ENCODE measurements around the gene ING4. TPM values are rescaled to one million over a fixed set of nuclear protein-coding genes. Genes with fewer than 3 reads are reported as not detected.

The ING4 gene
- total RNA-seq, 6 experiments from 2014 or later: 19.7 to 26.8 (median 21.7) TPM

DNA sequence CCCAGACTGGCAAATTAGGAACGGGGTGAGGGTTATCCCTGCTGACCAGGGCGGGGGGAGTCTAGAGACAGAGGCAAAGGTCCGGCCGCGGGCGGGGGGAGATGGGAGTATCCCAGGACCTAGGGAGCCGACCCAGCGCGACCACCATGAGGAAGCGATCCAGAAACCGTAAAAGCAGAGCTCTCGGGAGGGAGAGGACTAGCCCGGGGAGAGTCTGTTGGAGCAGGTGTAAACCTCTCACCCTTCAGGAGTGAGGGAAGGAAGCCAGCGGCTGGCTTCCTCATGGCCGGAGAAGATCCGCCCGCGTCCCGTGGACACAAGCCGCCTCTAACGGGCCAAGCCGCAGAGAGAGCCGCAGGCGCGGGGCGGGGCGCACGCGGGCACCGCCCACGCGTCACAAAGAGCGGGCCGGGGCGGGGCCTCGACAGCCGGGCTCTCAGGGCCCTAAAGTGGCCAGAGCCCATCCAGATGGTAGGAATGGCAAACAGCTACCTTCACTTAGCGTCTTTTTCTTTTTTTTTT, 15.8 kb downstream of the ING4 start, which contains the start of gene ACRBP:
Gene ACRBP, minus strand, starts transcription at position 350 of the 522 bp plus-strand sequence. Its CDS starts 66 bp downstream, at position 284.
- Mint-ChIP-seq H3K36me3 (ENCODE audit: low read depth) (peaks cover 49% of the 10 kb centered on the region), H3K4me3 (no peak within 1 kb of the TSS), H3K27ac (no peak within 1 kb of the TSS), H3K9me3 (peaks cover 50% of the 10 kb centered on the region), H3K4me1 (ENCODE audit: low read depth) (no peaks in the 10 kb centered on the region), H3K27me3 (ENCODE audit: insufficient read depth) (peaks cover 3% of the 10 kb centered on the region)
- TF ChIP-seq, protein P1, sequence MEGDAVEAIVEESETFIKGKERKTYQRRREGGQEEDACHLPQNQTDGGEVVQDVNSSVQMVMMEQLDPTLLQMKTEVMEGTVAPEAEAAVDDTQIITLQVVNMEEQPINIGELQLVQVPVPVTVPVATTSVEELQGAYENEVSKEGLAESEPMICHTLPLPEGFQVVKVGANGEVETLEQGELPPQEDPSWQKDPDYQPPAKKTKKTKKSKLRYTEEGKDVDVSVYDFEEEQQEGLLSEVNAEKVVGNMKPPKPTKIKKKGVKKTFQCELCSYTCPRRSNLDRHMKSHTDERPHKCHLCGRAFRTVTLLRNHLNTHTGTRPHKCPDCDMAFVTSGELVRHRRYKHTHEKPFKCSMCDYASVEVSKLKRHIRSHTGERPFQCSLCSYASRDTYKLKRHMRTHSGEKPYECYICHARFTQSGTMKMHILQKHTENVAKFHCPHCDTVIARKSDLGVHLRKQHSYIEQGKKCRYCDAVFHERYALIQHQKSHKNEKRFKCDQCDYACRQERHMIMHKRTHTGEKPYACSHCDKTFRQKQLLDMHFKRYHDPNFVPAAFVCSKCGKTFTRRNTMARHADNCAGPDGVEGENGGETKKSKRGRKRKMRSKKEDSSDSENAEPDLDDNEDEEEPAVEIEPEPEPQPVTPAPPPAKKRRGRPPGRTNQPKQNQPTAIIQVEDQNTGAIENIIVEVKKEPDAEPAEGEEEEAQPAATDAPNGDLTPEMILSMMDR (IDR thresholded peaks at IDR 0.05): no peak
- no peak for DNase-seq

DNA sequence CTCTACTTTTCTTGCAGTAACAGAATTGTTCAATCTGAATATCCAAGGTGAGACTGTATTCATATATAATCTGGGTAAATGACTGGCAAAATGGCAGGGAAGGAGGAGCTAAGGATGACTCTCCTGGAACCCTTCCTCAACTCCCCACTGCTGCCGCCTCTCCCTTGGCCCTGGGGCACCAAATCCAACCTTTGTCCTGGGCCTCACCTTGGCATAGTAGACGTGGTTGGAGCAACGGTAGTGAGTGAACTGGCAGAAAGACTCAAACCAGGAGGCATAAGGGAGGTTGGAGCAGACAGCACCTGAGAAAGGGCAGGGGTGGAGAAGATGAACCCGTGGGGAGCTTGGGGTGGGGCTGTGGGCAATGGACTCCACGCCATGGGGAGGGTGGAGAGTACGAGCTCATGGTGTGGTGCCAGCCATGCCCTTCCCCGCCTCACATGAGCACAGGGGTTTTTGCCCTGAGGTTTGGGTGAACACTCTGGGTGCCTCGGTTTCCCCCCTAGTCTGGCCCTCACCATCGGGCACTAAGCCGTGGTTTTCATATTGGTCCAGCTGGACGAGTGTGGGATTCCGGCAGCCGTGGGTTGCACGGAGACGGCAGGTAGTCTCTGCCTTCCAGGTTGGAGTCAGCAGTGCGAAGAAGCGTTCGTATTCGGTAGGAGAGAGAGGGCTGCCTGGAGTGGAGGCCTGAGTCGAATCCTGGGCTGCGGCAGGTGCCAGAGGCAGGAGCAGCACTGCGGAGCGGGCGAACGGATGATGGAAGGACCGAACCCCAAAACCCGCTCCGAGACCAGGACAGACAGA, 16.4 kb downstream of the ING4 start:
- H3K4me1 Mint-ChIP-seq (ENCODE audit: low read depth): no peaks in the 10 kb centered on the region
- DNase-seq: no peak
- no peak overlapping the region for H3K4me3 Mint-ChIP-seq
- TF ChIP-seq, protein P1 (IDR thresholded peaks at IDR 0.05): no peak
- H3K9me3 Mint-ChIP-seq: peaks cover 54% of the 10 kb centered on the region
- peaks cover 7% of the 10 kb centered on the region for H3K27me3 Mint-ChIP-seq (ENCODE audit: insufficient read depth)
- H3K36me3 Mint-ChIP-seq (ENCODE audit: low read depth): peaks cover 47% of the 10 kb centered on the region
- no peak overlapping the region for H3K27ac Mint-ChIP-seq

DNA sequence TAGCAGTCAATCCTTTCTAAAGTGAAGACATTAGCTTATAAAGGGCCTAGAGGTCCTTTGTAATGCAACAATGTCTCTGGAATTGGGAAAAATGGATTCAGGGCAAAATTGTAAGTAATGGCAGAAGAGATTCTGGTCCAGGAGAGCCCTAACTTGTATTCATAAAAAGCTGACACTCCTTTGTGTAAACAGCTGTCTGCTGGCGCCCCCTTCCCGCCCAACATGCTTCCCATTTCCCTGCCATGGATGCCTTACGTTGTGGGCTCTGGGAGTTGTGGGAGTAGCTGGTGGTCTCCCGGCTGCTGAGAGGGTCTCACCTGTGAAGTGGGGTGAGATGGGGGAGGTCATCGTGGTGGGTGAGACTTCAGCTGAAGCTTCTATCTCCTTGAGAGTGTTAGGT, 18.0 kb downstream of the ING4 start:
- H3K27me3 Mint-ChIP-seq (ENCODE audit: insufficient read depth): peaks cover 15% of the 10 kb centered on the region
- DNase-seq: no peak
- H3K4me1 Mint-ChIP-seq (ENCODE audit: low read depth): no peaks in the 10 kb centered on the region
- peaks cover 54% of the 10 kb centered on the region for H3K9me3 Mint-ChIP-seq
- TF ChIP-seq, protein P1 (IDR thresholded peaks at IDR 0.05): no peak; the same call in 1 of the 2 replicates
- peaks cover 47% of the 10 kb centered on the region for H3K36me3 Mint-ChIP-seq (ENCODE audit: low read depth)
- H3K27ac Mint-ChIP-seq: no peak overlapping the region
- no peak overlapping the region for H3K4me3 Mint-ChIP-seq

GRCh38 chr12:6644257-6644596, 18.7 kb downstream of the ING4 start:
- Mint-ChIP-seq H3K36me3 (ENCODE audit: low read depth) (peaks cover 47% of the 10 kb centered on the region), H3K4me1 (ENCODE audit: low read depth) (no peaks in the 10 kb centered on the region), H3K4me3 (no peak overlapping the region), H3K27ac (no peak overlapping the region), H3K27me3 (ENCODE audit: insufficient read depth) (peaks cover 22% of the 10 kb centered on the region), H3K9me3 (peaks cover 54% of the 10 kb centered on the region)
- no peak for DNase-seq
- TF ChIP-seq, protein P1 (IDR thresholded peaks at IDR 0.05): no peak

DNA sequence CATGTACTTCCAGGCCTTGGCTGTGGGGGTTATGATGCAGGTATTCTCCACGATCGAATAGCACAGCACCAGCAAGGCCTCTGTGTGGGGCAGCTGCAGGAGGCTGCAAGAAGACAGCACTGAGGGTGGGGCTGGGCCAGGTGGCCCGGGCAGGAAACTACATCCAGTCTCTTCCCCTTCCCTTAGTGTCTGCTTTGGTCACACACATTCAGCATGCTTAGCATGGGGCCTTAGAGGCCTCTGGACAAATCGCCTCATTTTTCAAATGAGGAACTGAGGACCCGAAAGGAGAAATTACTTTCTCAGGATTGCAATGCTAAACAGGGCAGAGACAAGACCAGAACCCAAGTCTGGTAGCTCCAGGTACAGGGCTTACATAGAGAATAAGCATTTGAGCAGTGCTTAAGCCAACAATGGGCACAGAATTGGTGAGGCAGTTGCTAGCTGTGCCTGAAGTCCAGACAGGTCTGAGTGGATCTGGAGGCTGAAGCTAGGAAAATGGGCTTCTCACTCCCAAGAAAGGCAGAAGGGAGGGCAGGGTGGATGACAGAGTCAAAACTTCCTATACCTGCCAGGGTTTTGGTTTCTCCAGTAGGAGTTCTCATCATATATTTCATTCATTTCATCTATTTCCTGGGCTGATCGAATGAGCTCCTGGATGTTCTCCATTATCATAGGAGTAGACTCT, 19.2 kb downstream of the ING4 start:
- Mint-ChIP-seq H3K27ac (no peak overlapping the region), H3K36me3 (ENCODE audit: low read depth) (peaks cover 47% of the 10 kb centered on the region), H3K27me3 (ENCODE audit: insufficient read depth) (peaks cover 22% of the 10 kb centered on the region), H3K9me3 (peaks cover 54% of the 10 kb centered on the region), H3K4me3 (no peak overlapping the region), H3K4me1 (ENCODE audit: low read depth) (no peaks in the 10 kb centered on the region)
- TF ChIP-seq, protein P1 (IDR thresholded peaks at IDR 0.05): no peak
- DNase-seq: no peak
